Measurements from ENCODE around the gene KCP.

Gene KCP

GRCh38 chr7:128923411-128923800 is 12.9 kb upstream of the KCP start:
- Histone ChIP-seq H3K4me3 (ENCODE audit: low read length) (no peak overlapping the region), H3K4me1 (ENCODE audit: low read length) (peaks cover 11% of the 10 kb centered on the region), H2AFZ (ENCODE audit: low read length) (no peak overlapping the region), H3K36me3 (replicated peaks; ENCODE audit: insufficient read depth, low read length) (no peaks in the 10 kb centered on the region), H3K4me2 (ENCODE audit: low read depth, low read length) (no peak overlapping the region), H4K20me1 (ENCODE audit: insufficient read depth, low read length) (no peaks in the 10 kb centered on the region), H3K27me3 (replicated peaks; ENCODE audit: insufficient read depth, low read length) (no peaks in the 10 kb centered on the region), H3F3A (ENCODE audit: insufficient read depth, low read length) (no peaks in the 10 kb centered on the region), H3K79me2 (ENCODE audit: low read length) (no peaks in the 10 kb centered on the region), H3K9me3 (replicated peaks; ENCODE audit: insufficient read depth, low read length) (no peaks in the 10 kb centered on the region), H3K27ac (ENCODE audit: low read length) (no peak overlapping the region), H3K9ac (ENCODE audit: low read length) (no peak overlapping the region), H3K9me2 (replicated peaks; ENCODE audit: insufficient read depth, low read length) (no peaks in the 10 kb centered on the region)
- TF ChIP-seq CTCF (IDR thresholded peaks at IDR 0.05; ENCODE audit: low read length) (no peak), EZH2phosphoT487 (IDR thresholded peaks at IDR 0.05; ENCODE audit: low read length) (no peak)
- DNase-seq = no peak

GRCh38 chr7:128922496-128923410 is 12.2 kb upstream of the KCP start:
- Histone ChIP-seq H3K9me3 (replicated peaks; ENCODE audit: insufficient read depth, low read length) (no peaks in the 10 kb centered on the region), H3K9ac (ENCODE audit: low read length) (no peak overlapping the region), H3K27ac (ENCODE audit: low read length) (no peak overlapping the region), H3K4me1 (ENCODE audit: low read length) (peaks cover 11% of the 10 kb centered on the region), H3K4me2 (ENCODE audit: low read depth, low read length) (no peak overlapping the region), H3K79me2 (ENCODE audit: low read length) (no peaks in the 10 kb centered on the region), H3K36me3 (replicated peaks; ENCODE audit: insufficient read depth, low read length) (no peaks in the 10 kb centered on the region), H3K27me3 (replicated peaks; ENCODE audit: insufficient read depth, low read length) (no peaks in the 10 kb centered on the region), H3K9me2 (replicated peaks; ENCODE audit: insufficient read depth, low read length) (no peaks in the 10 kb centered on the region), H3K4me3 (ENCODE audit: low read length) (no peak overlapping the region), H2AFZ (ENCODE audit: low read length) (no peak overlapping the region), H4K20me1 (ENCODE audit: insufficient read depth, low read length) (no peaks in the 10 kb centered on the region), H3F3A (ENCODE audit: insufficient read depth, low read length) (no peaks in the 10 kb centered on the region)
- no peak for TF ChIP-seq EZH2 (optimal IDR thresholded peaks at IDR 0.05; ENCODE audit: low read depth, low read length)
- no peak for TF ChIP-seq EZH2phosphoT487 (IDR thresholded peaks at IDR 0.05; ENCODE audit: low read length)
- TF ChIP-seq CTCF (IDR thresholded peaks at IDR 0.05; ENCODE audit: low read length) = no peak
- no peak for DNase-seq

- no peak overlapping the region for H3K4me2 ChIP-seq (ENCODE audit: low read depth, low read length)
- H3K9me2 ChIP-seq (replicated peaks; ENCODE audit: insufficient read depth, low read length) = no peaks in the 10 kb centered on the region
- no peak overlapping the region for H3K27ac ChIP-seq (ENCODE audit: low read length)
- H3K9ac ChIP-seq (ENCODE audit: low read length) = no peak overlapping the region
- no peaks in the 10 kb centered on the region for H3K27me3 ChIP-seq (replicated peaks; ENCODE audit: insufficient read depth, low read length)
- TF ChIP-seq EZH2phosphoT487 (IDR thresholded peaks at IDR 0.05; ENCODE audit: low read length) = no peak
- no peak for TF ChIP-seq CTCF (IDR thresholded peaks at IDR 0.05; ENCODE audit: low read length)
- TF ChIP-seq EZH2 (optimal IDR thresholded peaks at IDR 0.05; ENCODE audit: low read depth, low read length) = no peak
- H3K4me3 ChIP-seq (ENCODE audit: low read length) = no peak overlapping the region
- no peak overlapping the region for H2AFZ ChIP-seq (ENCODE audit: low read length)
- H4K20me1 ChIP-seq (ENCODE audit: insufficient read depth, low read length) = no peaks in the 10 kb centered on the region
- no peaks in the 10 kb centered on the region for H3K9me3 ChIP-seq (replicated peaks; ENCODE audit: insufficient read depth, low read length)
- peaks cover 11% of the 10 kb centered on the region for H3K4me1 ChIP-seq (ENCODE audit: low read length)
- H3F3A ChIP-seq (ENCODE audit: insufficient read depth, low read length) = no peaks in the 10 kb centered on the region
- H3K36me3 ChIP-seq (replicated peaks; ENCODE audit: insufficient read depth, low read length) = no peaks in the 10 kb centered on the region
- no peak for DNase-seq
- no peaks in the 10 kb centered on the region for H3K79me2 ChIP-seq (ENCODE audit: low read length)
Observed at GRCh38 chr7:128921866-128922440, 11.4 kb upstream of the KCP start.

Measured in MM.1S (cell line).